Activated CD4-positive, alpha-beta T cell treated with anti-CD3 and anti-CD28 coated beads, Interleukin-2, Interleukin-4, amounts not matched to agents 100 ng/mL and 50 ng/mL, durations not matched to agents 16 hours and 8 hours (primary cell): ENCODE data around the gene PRDM5.
A peak's percentile ranks its signal among the peaks of the same experiment; 100 is the strongest.

ENCODE experiments used
- DNase-seq: peaks from one replicate; pipeline ENCODE4 v3.0.0-alpha.2; 2020; ENCODE audit warnings: low spot score

The PRDM5 gene

DNA sequence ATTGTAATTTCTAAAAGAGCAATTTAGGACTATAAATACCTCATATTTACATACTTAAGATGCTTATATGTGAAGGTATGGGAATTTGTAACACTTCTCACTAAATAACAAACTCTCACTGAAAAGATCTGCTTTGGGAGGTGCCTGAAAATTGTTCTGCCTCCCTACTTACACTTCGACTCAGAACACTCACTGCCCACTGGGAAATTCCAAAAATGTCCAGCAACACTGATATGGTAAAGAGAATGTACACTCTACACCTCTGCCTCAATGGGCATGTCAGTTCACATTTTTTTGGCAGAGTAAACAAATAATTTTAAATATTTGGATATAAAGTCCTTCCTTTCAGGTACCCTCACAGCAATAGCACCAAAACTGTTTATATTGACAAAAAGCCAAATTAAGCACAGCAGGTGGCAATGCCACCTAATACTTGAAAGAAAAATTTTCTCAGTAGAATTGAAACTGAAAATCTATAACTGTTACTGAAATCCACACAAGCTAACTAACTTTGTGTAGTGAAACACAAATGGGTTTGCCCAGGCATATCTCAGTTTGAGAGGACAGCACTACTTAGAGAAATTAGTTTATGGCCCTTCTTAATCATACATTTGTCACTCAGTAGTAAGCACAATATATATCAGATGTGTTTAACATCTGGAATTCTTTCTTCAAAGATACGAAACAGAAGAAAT is 67.1 kb downstream of the PRDM5 start:
- peak; percentile 27 for DNase-seq

GRCh38 chr4:120853161-120853935 is 69.2 kb downstream of the PRDM5 start:
- no peak for DNase-seq

DNA sequence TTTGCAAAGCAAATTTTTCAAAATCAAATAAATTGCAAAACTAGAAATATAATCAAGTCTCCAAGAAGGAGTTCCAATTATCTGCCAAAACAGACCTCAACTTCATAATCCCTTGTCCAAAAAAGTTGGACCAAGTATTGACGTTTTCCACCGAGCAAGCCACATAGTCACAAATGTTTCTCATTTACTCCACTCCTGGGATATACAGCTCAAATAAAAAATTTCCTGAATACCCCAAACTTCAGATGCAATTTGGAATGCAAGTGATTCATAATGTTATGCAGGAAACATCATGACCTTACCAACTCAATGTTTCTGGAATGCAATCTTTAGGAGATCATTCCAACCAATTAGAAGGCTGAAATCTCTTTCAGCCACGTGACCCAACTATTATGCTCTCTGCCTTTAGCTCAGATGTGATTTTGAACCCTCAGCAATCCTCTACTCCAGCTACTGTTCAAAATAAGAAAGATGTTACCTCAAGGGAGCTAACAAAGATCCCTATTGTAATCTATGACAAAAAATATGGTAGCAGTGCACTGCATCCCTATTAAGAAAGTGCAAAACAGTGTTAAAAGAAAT is 72.4 kb downstream of the PRDM5 start:
- DNase-seq, result no peak

GRCh38 chr4:120847019-120847582 is 75.4 kb downstream of the PRDM5 start:
- DNase-seq, result peak; percentile 24

- peak; percentile 71 for DNase-seq
These were observed 78.0 kb downstream of the PRDM5 start for GRCh38 chr4:120844528-120844921.

- peak; percentile 5 for DNase-seq
These were observed 78.5 kb downstream of the PRDM5 start for GRCh38 chr4:120843849-120844527.

DNA sequence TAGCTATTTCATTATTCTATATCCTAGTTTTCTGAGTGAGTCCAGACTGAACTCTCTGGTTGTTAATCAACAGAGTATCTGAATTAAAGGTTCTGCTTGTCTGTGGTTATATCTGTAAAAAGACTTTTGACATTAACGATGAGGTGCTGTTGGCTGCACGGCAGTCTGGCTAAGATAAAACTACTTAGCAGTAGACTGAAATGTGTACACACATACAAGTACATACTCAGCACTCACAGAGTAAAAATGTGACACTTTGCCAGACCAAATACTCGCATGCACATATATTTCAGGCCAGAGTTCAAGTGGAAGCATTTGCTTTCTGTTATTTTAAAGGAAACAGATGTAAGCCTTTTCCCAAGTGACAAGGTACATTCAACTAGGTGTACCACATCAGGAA is 80.5 kb downstream of the PRDM5 start:
- DNase-seq, result no peak

GRCh38 chr4:120841580-120841979 is 80.9 kb downstream of the PRDM5 start:
- no peak for DNase-seq

DNA sequence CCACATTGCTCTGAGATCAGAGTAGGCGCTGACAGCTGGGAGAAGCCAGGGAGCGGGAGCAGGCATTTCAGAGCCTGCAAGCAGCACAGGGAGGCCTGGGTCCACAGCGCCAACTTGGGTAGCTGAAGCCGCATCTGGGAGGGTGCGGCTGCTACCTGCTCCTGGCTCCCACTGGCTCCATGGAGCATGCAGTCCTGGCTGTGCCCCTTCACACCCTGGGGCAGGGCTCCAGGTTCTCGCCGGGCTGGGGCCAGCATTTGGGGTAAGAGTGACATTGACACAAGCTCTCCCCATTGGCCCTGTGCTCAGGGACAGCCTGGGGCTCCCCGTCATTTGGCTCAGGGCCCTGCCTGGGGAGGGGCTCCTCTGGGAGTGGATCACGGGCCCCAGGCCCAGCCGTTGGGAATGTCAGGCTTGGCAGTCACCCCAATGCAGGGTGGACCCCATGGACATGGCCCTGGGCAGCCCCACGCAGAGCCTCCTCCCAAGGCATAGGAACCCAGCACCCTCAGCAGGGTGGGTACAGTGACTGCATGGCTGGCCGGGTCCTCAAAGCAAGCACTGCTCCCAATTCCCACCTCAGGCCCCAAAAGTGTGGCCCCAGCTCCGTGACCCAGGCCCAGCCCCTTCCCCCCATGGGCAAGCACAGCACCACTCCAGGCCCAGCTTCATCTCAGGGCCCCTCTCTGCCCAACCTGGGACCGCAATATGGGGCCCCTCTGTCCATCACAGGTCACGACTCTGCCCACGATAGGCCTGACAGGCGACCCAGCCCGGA is 82.4 kb downstream of the PRDM5 start:
- no peak for DNase-seq

DNA sequence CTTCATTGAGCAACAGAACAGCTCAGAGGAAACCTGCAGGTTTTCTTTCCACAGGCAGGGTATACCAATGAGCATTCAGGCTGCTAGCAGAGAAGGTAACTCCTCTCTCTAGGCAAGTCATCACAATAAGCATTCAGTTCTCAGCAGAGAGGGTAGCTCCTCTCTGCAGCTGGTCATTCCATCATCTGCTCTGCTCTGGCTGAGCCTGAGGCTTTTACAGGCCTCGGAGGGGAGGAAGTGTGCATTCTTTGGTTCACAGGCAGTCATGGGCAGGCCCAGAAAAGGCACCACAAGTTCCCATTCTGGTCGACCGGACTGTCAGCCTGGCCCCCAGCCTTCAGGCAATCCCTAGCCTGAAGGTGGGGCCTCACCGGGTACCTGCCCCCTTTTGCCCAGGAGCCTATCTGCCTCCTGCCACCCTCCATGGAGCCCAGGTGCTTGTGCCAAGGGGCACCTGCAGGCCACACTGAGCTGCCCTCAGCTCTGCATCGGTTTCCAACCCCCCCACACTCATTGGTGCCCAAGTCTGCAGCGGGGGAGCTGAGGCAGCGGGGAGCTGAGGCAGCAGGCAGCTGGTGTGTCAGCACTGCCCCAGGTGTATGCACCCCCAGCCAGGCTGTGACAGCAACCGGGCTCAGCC is 83.1 kb downstream of the PRDM5 start:
- DNase-seq, result no peak

GRCh38 chr4:120838784-120839183 is 83.7 kb downstream of the PRDM5 start:
- no peak for DNase-seq

DNA sequence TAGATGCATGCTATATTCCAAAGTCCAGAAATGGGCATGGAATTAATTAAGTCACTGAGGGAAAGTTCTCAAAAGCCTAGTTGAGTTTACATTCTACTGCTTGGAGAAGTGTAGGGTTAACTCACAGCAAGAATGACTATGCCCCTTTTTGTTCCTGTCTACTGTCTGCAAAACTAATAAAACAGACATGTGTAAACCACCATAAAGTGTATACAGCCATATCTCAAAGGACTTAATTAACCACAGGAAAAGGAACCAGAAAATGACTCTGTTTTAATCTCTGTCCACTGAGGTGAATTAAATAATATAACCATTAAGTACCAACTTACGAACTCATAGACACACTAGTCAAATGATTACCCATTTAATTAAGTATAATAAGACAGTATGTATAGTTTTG is 84.9 kb downstream of the PRDM5 start:
- no peak for DNase-seq

- DNase-seq, result no peak
These were observed 87.2 kb downstream of the PRDM5 start for GRCh38 chr4:120835342-120835741.

- DNase-seq, result no peak
These were observed 92.3 kb downstream of the PRDM5 start for GRCh38 chr4:120830204-120830603.

GRCh38 chr4:120829113-120829831 is 93.3 kb downstream of the PRDM5 start:
- no peak for DNase-seq

GRCh38 chr4:120826853-120827252 is 95.7 kb downstream of the PRDM5 start:
- DNase-seq, result no peak

- no peak for DNase-seq
These were observed 96.1 kb downstream of the PRDM5 start for GRCh38 chr4:120826449-120826848.

GRCh38 chr4:120824946-120825345 is 97.6 kb downstream of the PRDM5 start:
- no peak for DNase-seq

DNA sequence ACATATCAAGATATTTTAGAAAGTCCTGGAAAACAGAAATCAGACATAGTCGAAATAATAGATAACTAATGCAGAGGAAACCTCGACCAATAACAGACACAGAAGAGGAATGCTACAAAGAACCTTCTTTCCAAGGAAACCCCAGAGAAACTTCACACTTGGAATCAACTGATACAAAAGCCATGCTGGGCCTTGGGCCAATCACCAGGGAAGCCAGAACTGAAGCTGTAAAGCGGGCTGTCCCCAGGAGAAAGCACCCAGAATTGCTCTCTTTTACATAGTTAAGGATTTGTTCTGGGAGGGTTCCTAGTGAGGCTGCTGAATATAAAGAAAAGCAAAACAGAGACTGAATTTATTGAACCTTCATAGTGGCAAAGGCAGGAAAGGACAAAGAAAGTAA is 100.5 kb downstream of the PRDM5 start:
- no peak for DNase-seq

- DNase-seq, result no peak
These were observed 101.5 kb downstream of the PRDM5 start for GRCh38 chr4:120821029-120821428.
